Tibial artery (tissue), 4 donors: Measurements from ENCODE around the gene NDUFA13.

Experiments used
- DNase-seq, 2 donors: peaks; one replicate each; pipeline ENCODE4 v3.0.0-alpha.2; 2019
- H3K27ac ChIP-seq, 2 donors: fragments of 200-600 bp; sonication (generic) in 1 of 2; 1 replicate in 1 of 2; 2 replicates in 1 of 2; pipeline ENCODE4 v1.5.1; 2018 to 2019; ENCODE audit warnings: mild to moderate bottlenecking in 1 of 2
- H3K27me3 ChIP-seq, 2 donors: fragments of 200-600 bp; sonication (generic) in 1 of 2; one replicate each; pipeline versions ENCODE4 v1.5.1 to v1.6.0; 2016 to 2019
- H3K36me3 ChIP-seq, 3 donors: fragments of 200-600 bp; sonication (generic) in 2 of 3; one replicate each; pipeline ENCODE4 v1.5.1; 2016 to 2019; ENCODE audit warnings: mild to moderate bottlenecking in 2 of 3
- H3K4me1 ChIP-seq, 4 donors: fragments of 200-600 bp; sonication (generic) in 2 of 4; 1 replicate in 3 of 4; 2 replicates in 1 of 4; pipeline ENCODE4 v1.5.1; 2016 to 2019
- H3K4me3 ChIP-seq, 2 donors: fragments of 200-600 bp; sonication (generic) in 1 of 2; 1 replicate in 1 of 2; 2 replicates in 1 of 2; pipeline ENCODE4 v1.5.1; 2018 to 2019; ENCODE audit warnings: mild to moderate bottlenecking in 2 of 2
- H3K9me3 ChIP-seq, 3 donors: fragments of 200-600 bp; sonication (generic) in 1 of 3; one replicate each; pipeline ENCODE4 v1.5.1; 2016 to 2019
- CTCF ChIP-seq, 2 experiments: fragments of 200-600 bp in 1 of 2; fragments of 450-650 bp in 1 of 2; IDR thresholded peaks; one replicate each; pipeline ENCODE4 v1.5.1; 2017 to 2019; ENCODE audit warnings: antibody characterized with exemption in 2 of 2, mild to moderate bottlenecking in 1 of 2, moderate library complexity in 1 of 2
- intact Hi-C: fragments of 100-400 bp; cut with DNase I; formaldehyde crosslinking; loops from one replicate; pipeline ENCODE4 v1.15.0; 2023; ENCODE audit warnings: low total_unique reads

Gene NDUFA13

GRCh38 chr19:19548915-19549759 lies 33.1 kb downstream of the NDUFA13 start:
- peaks cover 0 to 5% (median 0%) of the 10 kb centered on the region in 4 donors for H3K4me1 ChIP-seq
- no peak overlapping the region for H3K27ac ChIP-seq
- H3K4me3 ChIP-seq = no peak overlapping the region
- no peak for TF ChIP-seq CTCF (IDR thresholded peaks at IDR 0.05)
- intact Hi-C loops = no loop called here
- no peaks in the 10 kb centered on the region for H3K9me3 ChIP-seq
- H3K36me3 ChIP-seq = no peaks in the 10 kb centered on the region
- peaks cover 0 to 75% of the 10 kb centered on the region in 2 donors for H3K27me3 ChIP-seq
- no peak for DNase-seq

DNA sequence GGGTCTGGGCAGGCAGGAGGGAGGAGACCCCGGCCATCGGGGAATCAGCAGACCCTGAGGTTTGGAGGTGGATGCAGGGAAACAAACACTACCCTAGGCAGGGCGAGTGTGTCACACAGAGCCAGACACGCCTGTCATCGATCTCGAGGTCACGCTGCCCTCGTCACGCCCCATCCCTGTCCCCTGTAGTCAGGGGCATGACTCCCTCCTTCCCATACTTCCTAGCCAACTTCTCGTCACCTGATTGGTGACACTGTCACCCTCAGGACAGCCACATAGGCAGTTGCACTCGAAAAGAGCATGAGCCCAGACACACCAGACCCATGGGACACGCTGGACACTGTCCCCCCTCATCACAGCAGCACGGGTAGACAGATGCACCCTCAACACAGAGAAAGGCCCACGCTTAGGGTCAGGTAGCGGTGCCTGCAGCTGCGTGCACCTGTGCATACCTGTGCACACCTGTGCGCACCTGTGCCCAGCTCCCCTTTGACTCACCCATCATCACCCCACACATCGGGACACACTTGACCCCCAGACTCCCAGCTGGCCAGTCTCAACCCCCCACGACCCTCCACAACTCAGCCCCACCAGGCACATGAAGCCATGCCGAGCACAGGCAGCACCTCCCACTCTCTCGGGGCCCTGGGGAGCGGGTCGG lies 33.9 kb downstream of the NDUFA13 start:
- Histone ChIP-seq H3K36me3 (no peaks in the 10 kb centered on the region), H3K27me3 (peaks cover 0 to 74% of the 10 kb centered on the region in 2 donors), H3K4me3 (no peak overlapping the region), H3K27ac (no peak overlapping the region), H3K9me3 (no peaks in the 10 kb centered on the region), H3K4me1 (peaks cover 0 to 5% (median 0%) of the 10 kb centered on the region in 4 donors)
- DNase-seq = no peak
- intact Hi-C loops = no loop called here
- TF ChIP-seq CTCF (IDR thresholded peaks at IDR 0.05) = no peak

- H3K27me3 ChIP-seq = peaks cover 0 to 71% of the 10 kb centered on the region in 2 donors
- no peak overlapping the region for H3K27ac ChIP-seq
- no peaks in the 10 kb centered on the region for H3K9me3 ChIP-seq
- H3K36me3 ChIP-seq = no peaks in the 10 kb centered on the region
- intact Hi-C loops = no loop called here
- H3K4me3 ChIP-seq = no peak overlapping the region
- DNase-seq = peak in 1 of 2 donors; percentile 60
- no peak for TF ChIP-seq CTCF (IDR thresholded peaks at IDR 0.05)
- peaks cover 0 to 5% (median 0%) of the 10 kb centered on the region in 4 donors for H3K4me1 ChIP-seq
Measured at GRCh38 chr19:19550485-19550929, 34.5 kb downstream of the NDUFA13 start.

- Histone ChIP-seq H3K36me3 (no peaks in the 10 kb centered on the region), H3K27ac (peak overlapping the region in 1 of 2 donors; percentile 25), H3K27me3 (peaks cover 0 to 64% of the 10 kb centered on the region in 2 donors), H3K4me3 (no peak overlapping the region), H3K4me1 (peaks cover 0 to 5% (median 0%) of the 10 kb centered on the region in 4 donors), H3K9me3 (no peaks in the 10 kb centered on the region)
- intact Hi-C loops = no loop called here
- no peak for DNase-seq
- no peak for TF ChIP-seq CTCF (IDR thresholded peaks at IDR 0.05)
Measured at GRCh38 chr19:19550972-19551852, 35.2 kb downstream of the NDUFA13 start.

DNA sequence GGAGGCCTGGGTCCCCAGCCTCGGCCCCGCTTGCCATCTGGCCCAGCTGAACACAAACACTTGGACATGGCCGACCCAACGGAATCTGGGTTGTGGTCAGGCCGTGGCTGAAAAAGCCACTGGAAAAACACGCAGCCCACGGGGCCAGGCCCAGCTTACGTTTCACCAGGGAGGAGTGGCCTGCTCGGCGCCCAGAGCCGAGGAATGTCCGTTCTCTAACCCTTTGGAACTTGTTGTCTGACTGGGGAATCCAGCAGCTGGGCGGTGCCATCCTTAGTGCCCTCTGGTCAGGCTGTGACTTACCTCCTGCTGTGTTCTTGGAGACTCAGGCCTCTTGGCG lies 35.8 kb downstream of the NDUFA13 start:
- TF ChIP-seq CTCF (IDR thresholded peaks at IDR 0.05) = no peak
- Histone ChIP-seq H3K4me1 (peaks cover 0 to 2% (median 0%) of the 10 kb centered on the region in 4 donors), H3K27me3 (peaks cover 0 to 58% of the 10 kb centered on the region in 2 donors), H3K9me3 (no peaks in the 10 kb centered on the region), H3K36me3 (no peaks in the 10 kb centered on the region), H3K27ac (peak overlapping the region in 1 of 2 donors; percentile 25), H3K4me3 (no peak overlapping the region)
- intact Hi-C loops = no loop called here
- peak in 1 of 2 donors; percentile 65 for DNase-seq
